ENCODE results near the gene KCNG3. TPM values are rescaled to one million over a fixed set of nuclear protein-coding genes. Genes with fewer than 3 reads are reported as not detected.
A peak's percentile ranks its signal among the peaks of the same experiment; 100 is the strongest.

KCNG3 gene
- total and polyA plus RNA-seq, 2 of the 13 experiments (the other 11 are each of a cell fraction or from before 2014, with no cell fraction given), result 2.8 to 4.8 TPM

GRCh38 chr2:42519624-42520023, 25.8 kb upstream of the KCNG3 start (continued):
- TF ChIP-seq HNF1A (IDR thresholded peaks at IDR 0.05; ENCODE audit: low read depth) (peak; percentile 68), HNF1A (CRISPR knock-in tag; IDR thresholded peaks at IDR 0.05; ENCODE audit: borderline replicate concordance) (no peak; the same call in 1 of the 2 replicates), ADNP (CRISPR knock-in tag; IDR thresholded peaks at IDR 0.05) (peak; percentile 89), ZNF580 (CRISPR knock-in tag; IDR thresholded peaks at IDR 0.05; ENCODE audit: borderline replicate concordance, low read depth) (peak; percentile 54; the same call in 1 of the 2 replicates)

GRCh38 chr2:42516418-42516901, 22.7 kb upstream of the KCNG3 start:
- no peaks in the 10 kb centered on the region for H3K79me2 ChIP-seq (ENCODE audit: insufficient read depth, low read length)
- 92% methylated on average over 4 of the region's 4 CpGs for whole genome bisulfite sequencing (ENCODE audit: low lambda C conversion rate)
- ChIA-PET CTCF (ENCODE audit: low intra/inter-chr PET ratio, low total read pairs) (no interaction called here), POLR2A (no interaction called here)
- no peak overlapping the region for H3K27ac ChIP-seq (ENCODE audit: extremely low read length, insufficient read depth, low read length)
- TF ChIP-seq ZNF225 (CRISPR knock-in tag; IDR thresholded peaks at IDR 0.05), result no peak
- no peak for TF ChIP-seq NFYB (CRISPR knock-in tag; IDR thresholded peaks at IDR 0.05)
- TF ChIP-seq ZFX (CRISPR knock-in tag; IDR thresholded peaks at IDR 0.05; ENCODE audit: low read depth), result no peak
- TF ChIP-seq U2AF2 (IDR thresholded peaks at IDR 0.05; ENCODE audit: low read depth, low read length), result no peak
- no peaks in the 10 kb centered on the region for H4K20me1 ChIP-seq (ENCODE audit: insufficient read depth, low read length)
- H3K4me2 ChIP-seq (ENCODE audit: low read depth, low read length), result no peak overlapping the region
- BruUV-seq (replicated peaks), result no TSS peak
- no peaks in the 10 kb centered on the region for H3K27me3 ChIP-seq (ENCODE audit: control insufficient read depth in 1 of 2, insufficient read depth in 2 of 2, low read length in 2 of 2)
- no peak overlapping the region for H2AFZ ChIP-seq (ENCODE audit: low read length)
- no peak overlapping the region for H3K4me3 ChIP-seq (replicated peaks in 1 of 3; ENCODE audit: insufficient read depth in 1 of 3, low read depth in 2 of 3, low read length in 3 of 3)
- H3K9ac ChIP-seq (ENCODE audit: insufficient read depth, low read depth, low read length), result no peak overlapping the region
- DNase-seq (ENCODE audit: low spot score), result no peak
- no peak for ATAC-seq
- H3K9me3 ChIP-seq (ENCODE audit: low read length), result no peaks in the 10 kb centered on the region
- no peak for FAIRE-seq
- H3K36me3 ChIP-seq (replicated peaks in 1 of 2; ENCODE audit: control insufficient read depth in 1 of 2, insufficient read depth in 2 of 2, low read length in 2 of 2), result no peaks in the 10 kb centered on the region; a peak in 1 of 5 replicates
- H3K4me1 ChIP-seq (ENCODE audit: insufficient read depth, low read length), result peaks cover 21% of the 10 kb centered on the region
- intact Hi-C loops (cut with micrococcal nuclease; ENCODE audit: unreplicated experiment), result no loop called here
- in situ Hi-C loops (cut with HindIII; ENCODE audit: extremely low pct_ligation_motif_present, low pct_unique_long_range_greater_than_20kb), result no loop called here
